Renal cortical epithelial cell (primary cell): ENCODE results near the gene DAPK3. TPM values are rescaled to one million over a fixed set of nuclear protein-coding genes. Genes with fewer than 3 reads are reported as not detected.
"Not testable (repeated sequence)": the region's sequence is repeated elsewhere in the genome, so short reads cannot be mapped to it uniquely, and the experiment has no call there.

Experiments used
- DNase-seq: peaks from one replicate; pipeline ENCODE4 v3.0.0-alpha.2; 2011; ENCODE audit warnings: low read depth
- total RNA-seq: library from RNA; depleted of rRNA; stranded (reverse); fragments of >200 nt; gene quantifications from 2 replicates; pipeline ENCODE4 v1.2.3, GENCODE V29; 2014

Gene DAPK3
- 217 and 258 TPM in 2 replicates for total RNA-seq

GRCh38 chr19:3970808-3971598, at the start of gene DAPK3:
Gene DAPK3, minus strand, starts transcription at chr19:3971099. Its CDS starts 1,364 bp downstream, at chr19:3969735.
- peak; percentile 95 for DNase-seq

- no peak for DNase-seq
Measured at GRCh38 chr19:4019578-4019977, 48.7 kb upstream of the DAPK3 start.

GRCh38 chr19:4018775-4019504, 48.0 kb upstream of the DAPK3 start:
- no peak for DNase-seq

GRCh38 chr19:4018140-4018613, 47.3 kb upstream of the DAPK3 start:
- no peak for DNase-seq

GRCh38 chr19:4016903-4017638, 46.2 kb upstream of the DAPK3 start:
- DNase-seq: no peak

- no peak for DNase-seq
Measured at GRCh38 chr19:4016486-4016885, 45.6 kb upstream of the DAPK3 start.

GRCh38 chr19:4015705-4016402, 45.0 kb upstream of the DAPK3 start:
- DNase-seq: no peak

- DNase-seq: no peak
Measured at GRCh38 chr19:4014541-4015491, 43.9 kb upstream of the DAPK3 start.

- DNase-seq: no peak
Measured at GRCh38 chr19:4013886-4014540, 43.1 kb upstream of the DAPK3 start.

GRCh38 chr19:4012975-4013634, 42.2 kb upstream of the DAPK3 start:
- DNase-seq: no peak

GRCh38 chr19:4012092-4012974, 41.4 kb upstream of the DAPK3 start:
- DNase-seq: no peak

GRCh38 chr19:4011430-4011829, 40.5 kb upstream of the DAPK3 start:
- DNase-seq: not testable (repeated sequence)

- DNase-seq: no peak
Measured at GRCh38 chr19:4010808-4011110, 39.9 kb upstream of the DAPK3 start.

- no peak for DNase-seq
Measured at GRCh38 chr19:4009990-4010807, 39.3 kb upstream of the DAPK3 start.

- no peak for DNase-seq
Measured at GRCh38 chr19:4007836-4008539, 37.1 kb upstream of the DAPK3 start.

- peak; percentile 73 for DNase-seq
Measured at GRCh38 chr19:4007021-4007835, 36.3 kb upstream of the DAPK3 start, which contains the start of gene PIAS4. Gene PIAS4, plus strand, starts transcription at chr19:4007736. Its CDS starts 25 bp downstream, at chr19:4007761.
